GM12892 (cell line): Measurements from ENCODE around the gene TOP2B.

Experiments used
- POLR2A ChIP-seq: IDR thresholded peaks from 2 replicates; pipeline ENCODE4 v1.6.1; 2011; ENCODE audit warnings: low read depth, low read length, control low read depth
- POLR2AphosphoS5 ChIP-seq: IDR thresholded peaks from 2 replicates; pipeline ENCODE4 v1.6.1; 2011; ENCODE audit warnings: low read depth, low read length, control low read depth
- TAF1 ChIP-seq: IDR thresholded peaks from 2 replicates; pipeline ENCODE4 v1.6.1; 2011; ENCODE audit warnings: low read depth, mild to moderate bottlenecking, control low read depth, low read length, borderline replicate concordance

- TF ChIP-seq POLR2A (no peak), TAF1 (no peak), POLR2AphosphoS5 (no peak)
These were observed 14.5 kb upstream of the TOP2B start for GRCh38 chr3:25679166-25679565.
